H54 (cell line): Measurements from ENCODE around the gene CHEK1.
A peak's percentile ranks its signal among the peaks of the same experiment; 100 is the strongest.
"Not testable (repeated sequence)": the region's sequence is repeated elsewhere in the genome, so short reads cannot be mapped to it uniquely, and the experiment has no call there.

Source experiments
- DNase-seq: peaks from one replicate; pipeline ENCODE4 v3.0.0; 2011; ENCODE audit warnings: low spot score, mixed read lengths; ENCODE audit not compliant: insufficient read length
- FAIRE-seq: peaks from 3 replicates; lab custom pipeline; 2011; peaks lifted over from hg19 to GRCh38; lab: Jason Lieb, UNC
- POLR2A ChIP-seq: IDR thresholded peaks from 2 replicates; pipeline ENCODE4 v1.6.1; 2011; ENCODE audit warnings: low read depth, mild to moderate bottlenecking, low read length

CHEK1 gene

DNA sequence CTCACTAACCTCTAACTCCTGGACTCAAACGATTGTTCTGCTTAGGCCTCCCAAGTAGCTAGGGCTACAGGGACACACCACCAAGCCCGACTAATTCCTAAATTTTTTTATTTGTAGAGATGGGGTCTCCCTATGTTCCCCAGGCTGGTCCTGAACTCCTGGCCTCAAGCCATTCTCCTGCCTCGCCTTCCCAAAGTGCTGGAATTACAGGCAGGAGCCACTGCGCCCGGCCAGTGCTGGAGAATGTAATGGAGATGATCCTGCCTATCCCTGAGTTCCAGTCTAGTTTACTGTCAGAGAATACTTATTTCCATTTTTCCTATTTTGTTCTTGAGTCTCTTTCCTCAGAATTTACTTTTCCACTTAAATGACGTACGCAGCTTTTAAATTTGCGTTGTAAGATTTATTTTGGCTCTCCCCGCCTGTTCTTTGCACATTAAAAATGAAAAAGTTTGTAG, at the start of gene CHEK1:
Gene CHEK1 (plus strand): TSS at position 408 of the 458 bp plus-strand sequence. CDS start 1,606 bp downstream, outside the sequence.
- FAIRE-seq (no peak), DNase-seq (no peak)
- TF ChIP-seq POLR2A = no peak

DNA sequence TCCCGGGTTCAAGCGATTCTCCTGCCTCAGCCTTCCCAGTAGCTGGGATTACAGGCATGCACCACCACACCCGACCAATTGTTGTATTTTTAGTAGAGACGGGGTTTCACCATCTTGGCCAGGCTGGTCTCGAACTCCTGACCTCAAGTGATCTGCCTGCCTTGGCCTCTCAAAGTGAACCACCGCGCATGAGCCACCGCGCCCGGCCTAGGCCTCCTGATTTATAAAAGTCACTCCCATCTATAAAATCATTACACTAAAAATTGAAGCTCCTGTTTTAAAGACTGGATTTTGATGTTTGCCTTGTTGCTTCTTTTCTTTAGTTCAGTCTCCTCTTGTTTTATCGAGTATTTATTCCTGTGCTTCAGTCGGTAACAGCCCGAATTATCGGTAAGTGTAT, 47.8 kb upstream of the CHEK1 start:
- not testable (repeated sequence) for FAIRE-seq, DNase-seq

DNA sequence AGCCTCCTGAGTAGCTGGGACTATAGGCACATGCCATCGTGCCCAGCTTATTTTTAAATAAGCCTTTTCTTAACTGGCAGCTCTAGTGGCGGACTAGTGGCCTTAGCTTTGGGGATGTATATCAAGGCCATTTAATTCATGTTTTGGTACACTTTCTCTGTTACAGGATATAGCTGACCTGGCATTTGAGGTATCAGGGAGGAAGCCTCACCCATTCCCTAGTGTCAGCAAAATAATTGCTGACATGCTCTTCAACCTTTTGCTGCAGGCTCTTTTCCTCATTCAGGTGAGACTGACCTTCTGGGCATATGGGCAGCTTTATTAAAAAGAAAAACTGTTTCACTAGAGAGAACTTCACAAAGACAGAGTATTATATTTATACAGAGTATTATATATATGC, 46.2 kb upstream of the CHEK1 start:
- no peak for TF ChIP-seq POLR2A
- no peak for FAIRE-seq
- DNase-seq = no peak

DNA sequence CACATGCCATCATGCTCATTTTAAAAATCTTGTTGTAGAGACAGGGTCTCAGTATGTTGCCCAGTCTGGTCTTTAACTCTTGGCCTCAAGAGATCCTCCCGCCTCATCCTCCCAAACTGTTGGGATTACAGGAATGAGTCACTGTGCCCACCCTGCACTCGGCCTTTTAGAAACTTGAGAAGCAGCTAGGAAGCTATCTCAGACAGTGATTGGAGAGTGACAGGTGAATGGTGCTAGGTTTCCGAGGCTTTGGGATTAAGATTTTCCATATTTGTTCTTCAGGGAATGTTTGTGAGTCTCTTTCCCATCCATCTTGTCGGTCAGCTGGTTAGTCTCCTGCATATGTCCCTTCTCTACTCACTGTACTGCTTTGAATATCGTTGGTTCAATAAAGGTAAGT, 45.2 kb upstream of the CHEK1 start:
- DNase-seq (no peak), FAIRE-seq (no peak)
- TF ChIP-seq POLR2A = no peak

DNA sequence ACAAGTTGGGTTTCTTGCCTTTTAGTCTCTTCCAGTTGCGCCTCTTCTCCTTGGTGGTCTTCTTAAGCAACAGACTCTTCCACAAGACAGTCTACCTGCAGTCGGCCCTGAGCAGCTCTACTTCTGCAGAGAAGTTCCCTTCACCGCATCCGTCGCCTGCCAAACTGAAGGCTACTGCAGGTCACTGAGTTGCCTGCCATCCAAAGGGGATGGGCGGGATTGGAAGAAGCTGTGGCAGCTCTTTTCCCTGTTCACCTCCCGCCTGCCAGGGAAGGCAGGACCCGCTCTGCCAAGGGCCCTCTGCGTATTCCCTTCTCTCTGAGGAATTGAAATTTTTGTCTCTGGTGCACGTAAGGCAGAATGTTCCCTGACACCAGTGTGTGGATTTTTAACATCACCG, 41.5 kb upstream of the CHEK1 start:
- no peak for TF ChIP-seq POLR2A
- DNase-seq (no peak), FAIRE-seq (no peak)

DNA sequence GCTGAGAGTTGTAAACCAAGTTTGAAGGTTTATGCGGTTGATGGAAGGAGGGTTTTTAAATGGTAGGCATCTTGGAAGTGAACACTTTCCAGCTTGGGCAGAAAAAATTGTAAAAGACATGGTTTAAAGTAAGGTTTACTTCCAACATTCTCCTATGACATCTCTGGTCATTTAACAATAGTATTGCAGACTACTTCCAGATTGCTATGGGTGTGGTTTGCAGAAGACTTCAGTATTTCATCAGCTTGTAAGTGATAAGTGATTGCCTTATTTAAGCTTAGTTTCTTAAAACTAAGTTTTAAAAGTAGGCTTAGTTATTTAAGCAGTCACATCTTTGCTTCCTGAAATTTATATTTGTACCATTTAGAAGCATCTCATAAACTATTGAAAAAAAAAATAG, 39.5 kb upstream of the CHEK1 start:
- no peak for FAIRE-seq
- DNase-seq = no peak
- no peak for TF ChIP-seq POLR2A

DNA sequence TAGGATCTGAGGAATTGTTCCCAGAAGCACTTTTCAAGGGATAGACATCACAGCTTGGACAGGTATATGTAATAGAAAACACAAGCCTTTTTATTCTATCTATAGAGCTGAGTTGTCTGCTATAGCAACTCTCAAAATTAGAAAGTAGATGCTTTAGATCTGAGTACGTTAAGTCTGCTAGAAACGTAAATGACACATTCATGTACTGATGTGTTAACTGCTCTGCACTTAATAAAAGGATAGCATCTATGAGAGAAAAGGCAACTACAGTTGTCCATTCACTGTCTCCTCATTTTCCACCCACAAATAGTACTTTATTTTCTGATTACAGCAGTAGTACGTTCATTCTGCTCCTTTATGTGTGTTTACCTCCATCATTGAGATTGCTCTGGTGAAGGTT, 38.3 kb upstream of the CHEK1 start:
- FAIRE-seq (no peak), DNase-seq (no peak)
- TF ChIP-seq POLR2A = no peak

DNA sequence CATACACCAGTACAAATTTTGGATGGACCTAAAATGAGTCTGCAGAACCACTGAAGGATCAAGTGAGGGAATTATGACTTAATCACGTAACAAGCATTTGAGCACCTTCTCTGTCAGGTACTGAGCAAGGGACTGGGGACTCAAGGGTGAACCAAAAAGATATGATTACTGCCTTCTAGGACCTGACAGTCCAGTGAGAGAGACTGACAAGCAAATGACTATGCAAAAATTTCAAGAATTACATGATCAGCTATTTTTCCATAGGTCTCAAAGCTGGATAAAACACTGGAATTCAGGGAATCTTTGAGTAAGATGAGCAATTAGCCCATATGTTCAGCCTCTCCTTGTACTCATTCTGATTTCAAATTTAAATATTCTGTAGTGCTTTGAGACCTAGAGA, 37.5 kb upstream of the CHEK1 start:
- DNase-seq = no peak
- no peak for FAIRE-seq
- no peak for TF ChIP-seq POLR2A

DNA sequence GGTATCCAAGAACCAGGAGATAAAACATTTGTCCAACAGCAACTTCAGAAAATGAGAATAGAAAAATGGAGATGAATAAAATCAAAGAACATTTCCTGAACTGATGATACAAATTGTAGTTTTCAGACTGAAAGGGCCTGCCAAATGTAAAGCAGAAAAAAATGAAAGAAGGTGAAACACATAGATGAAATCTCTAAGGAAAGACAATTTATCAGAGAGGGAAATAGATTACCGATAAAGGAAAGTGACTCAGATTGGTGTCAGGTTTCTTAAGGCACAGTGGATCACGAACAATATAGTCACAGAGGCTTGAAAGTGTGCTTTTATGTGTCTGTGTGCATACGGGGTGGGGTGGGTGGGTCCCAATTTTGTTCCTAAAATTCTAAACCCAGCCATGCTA, 36.5 kb upstream of the CHEK1 start:
- FAIRE-seq (no peak), DNase-seq (peak; percentile 9)
- no peak for TF ChIP-seq POLR2A

DNA sequence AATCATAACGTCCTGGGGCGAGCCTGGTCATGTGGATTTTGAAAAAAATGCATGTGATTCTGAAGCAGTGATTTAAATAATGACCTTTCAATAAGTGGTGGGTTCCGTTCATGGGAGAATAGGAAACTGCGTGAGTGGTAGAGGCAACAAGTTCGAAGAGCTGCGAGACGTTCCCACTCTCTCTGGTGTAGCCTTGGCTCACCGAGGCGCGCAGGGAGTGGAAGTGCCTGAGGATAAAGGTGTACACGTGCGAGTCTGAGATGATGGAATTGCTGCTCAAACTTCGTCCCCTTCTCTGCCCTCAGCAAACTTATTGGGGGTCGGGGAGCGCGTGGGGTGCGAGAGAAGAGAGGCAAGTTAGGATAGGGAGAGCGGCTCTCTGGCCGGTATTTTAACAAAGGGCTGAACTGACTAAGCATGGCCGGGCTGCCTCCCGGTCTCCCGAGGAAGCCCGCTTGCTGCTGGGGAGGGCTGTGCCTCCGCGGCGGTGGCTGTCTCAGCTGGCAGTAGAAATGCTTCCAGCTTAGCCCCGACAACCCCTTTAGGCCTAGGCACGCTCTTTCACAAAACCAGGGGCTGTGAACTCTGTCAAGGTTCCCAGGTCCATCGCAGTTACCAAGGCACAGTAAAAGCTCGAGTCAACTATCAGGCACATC, 33.2 kb upstream of the CHEK1 start:
- FAIRE-seq (no peak), DNase-seq (peak; percentile 23)
- TF ChIP-seq POLR2A = no peak

DNA sequence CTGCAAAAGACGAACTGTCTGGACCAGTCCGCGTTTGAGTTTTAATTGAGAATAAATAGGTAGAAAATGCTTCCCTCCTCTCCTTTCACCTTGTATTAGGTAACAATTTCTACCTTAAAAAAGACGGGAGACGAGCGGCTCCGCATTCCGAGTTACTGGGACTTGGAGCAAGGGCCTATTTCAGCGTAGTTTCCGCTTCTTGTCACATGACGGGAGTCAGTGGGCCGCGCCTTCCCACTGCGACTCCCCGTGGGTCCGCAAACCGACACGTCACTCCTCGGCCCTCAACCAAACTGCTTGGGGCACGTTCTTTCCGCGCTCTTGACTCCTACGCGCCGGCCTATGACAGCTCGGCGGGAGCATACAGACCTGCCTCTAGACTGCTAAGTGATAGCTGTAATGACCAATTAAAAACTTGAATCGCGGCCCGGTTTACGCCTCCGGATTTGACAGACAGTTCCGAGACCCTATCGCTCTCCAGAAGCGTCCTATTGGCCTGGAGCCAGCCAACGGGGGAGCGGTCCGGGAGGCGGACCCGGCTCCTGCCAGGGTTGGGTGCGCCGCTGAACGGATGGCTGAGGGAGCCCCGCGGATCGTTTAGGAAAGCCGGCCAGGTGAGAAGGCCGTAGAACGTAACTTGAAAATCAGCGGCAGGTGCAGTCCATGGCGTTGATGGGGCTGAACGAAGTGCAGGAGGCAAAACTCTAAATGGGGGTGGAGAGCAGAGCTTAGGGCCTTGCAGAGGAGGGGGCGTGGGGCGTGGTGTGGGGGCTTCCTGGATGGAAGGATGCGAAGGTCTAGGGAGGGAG, 32.5 kb upstream of the CHEK1 start, which contains the start of gene STT3A:
Gene STT3A (plus strand): TSS at position 548 of the 809 bp plus-strand sequence. CDS start 3,064 bp downstream, outside the sequence.
- peak; percentile 58; the same call in 1 of the 2 replicates for TF ChIP-seq POLR2A
- FAIRE-seq (peak; percentile 90), DNase-seq (peak; percentile 93)

DNA sequence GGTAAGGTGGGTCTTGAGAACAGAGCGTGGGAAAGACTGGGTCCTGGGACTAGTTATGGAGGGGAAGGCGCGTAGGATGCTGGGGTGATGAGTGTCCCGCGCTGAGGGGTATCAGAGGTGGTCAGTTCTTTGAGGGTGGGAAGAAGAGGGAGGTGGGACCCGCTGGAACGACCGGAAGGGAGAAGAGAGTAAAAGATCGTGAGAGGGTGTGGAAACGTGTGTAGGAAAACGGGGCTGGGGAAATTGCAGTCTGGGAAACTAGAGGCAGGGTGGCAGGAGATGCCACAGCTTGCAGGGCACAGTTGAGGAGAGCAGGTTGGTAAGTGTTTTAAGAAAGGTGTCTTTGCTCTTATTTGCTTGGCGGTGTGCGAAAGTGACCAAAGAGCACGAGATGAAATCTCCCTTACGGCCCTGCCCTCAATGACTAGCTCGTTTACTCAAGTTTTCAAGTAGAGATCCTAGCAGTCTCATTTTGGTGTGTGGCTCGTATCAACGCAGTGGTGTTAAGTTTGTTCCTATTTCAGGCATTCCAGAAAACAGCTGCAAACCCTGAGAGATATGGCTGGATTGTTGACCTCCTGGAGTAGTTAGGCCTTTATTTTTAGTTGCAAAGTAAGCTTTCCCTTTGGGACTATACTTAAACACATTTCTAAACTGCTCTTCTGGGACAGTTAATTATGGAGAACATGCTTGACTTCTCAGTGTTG, 31.7 kb upstream of the CHEK1 start:
- FAIRE-seq (peak; percentile 76), DNase-seq (peak; percentile 32)
- no peak for TF ChIP-seq POLR2A

DNA sequence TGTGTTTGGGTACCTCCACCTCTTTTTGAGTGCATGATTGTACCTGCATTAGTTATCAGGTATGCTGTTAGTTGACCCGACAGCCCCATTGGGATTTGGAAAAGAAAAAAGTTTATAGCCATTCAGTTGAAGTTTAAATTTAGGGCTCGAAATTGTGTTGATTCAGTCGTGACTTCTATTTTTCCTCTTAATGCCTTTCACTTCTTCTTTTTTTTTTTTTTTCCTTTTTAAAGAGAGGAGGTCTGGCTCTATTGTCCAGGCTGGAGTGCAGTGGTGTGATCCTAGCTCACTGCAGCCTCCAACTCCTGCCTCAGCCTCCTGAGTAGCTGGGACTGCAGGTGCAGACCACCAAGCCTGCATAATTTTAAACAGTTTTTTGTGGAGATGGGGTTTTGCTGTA, 30.0 kb upstream of the CHEK1 start:
- no peak for FAIRE-seq
- no peak for DNase-seq
- TF ChIP-seq POLR2A = no peak

DNA sequence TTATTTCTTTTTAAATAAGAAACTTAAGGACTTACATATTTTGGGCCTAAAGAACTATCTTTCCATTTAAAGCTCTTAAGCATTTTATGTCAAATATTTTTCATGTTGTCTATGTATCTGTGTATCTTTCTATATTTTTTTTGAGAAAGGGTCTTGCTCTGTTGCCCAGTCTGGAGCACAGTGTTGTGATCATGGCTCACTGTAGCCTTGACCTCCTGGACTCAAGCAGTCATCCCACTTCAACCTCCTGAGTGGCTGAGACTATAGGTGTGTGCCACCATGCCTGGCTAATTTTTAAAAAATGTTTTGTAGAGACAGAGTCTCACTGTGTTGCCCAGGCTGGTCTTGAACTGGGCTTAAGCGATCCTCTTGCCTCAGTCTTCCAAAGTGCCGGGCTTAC, 24.3 kb upstream of the CHEK1 start:
- no peak for TF ChIP-seq POLR2A
- no peak for DNase-seq
- no peak for FAIRE-seq
